IMR-90 (cell line): Measurements from ENCODE around the gene PLPP7. TPM values are rescaled to one million over a fixed set of nuclear protein-coding genes. Genes with fewer than 3 reads are reported as not detected.

Source experiments
- ATAC-seq: fragments of 200-7000 bp; cut with Tn5 transposase; 2 replicates; pipeline ENCODE4 v1.9.1; 2020; ENCODE audit warnings: low read depth, mild to moderate bottlenecking, moderate library complexity
- BruUV-seq: library from RNA; stranded (reverse); fragments of 400-500 nt; replicated peaks from 2 replicates; lab custom pipeline; 2021; lab: Mats Ljungman, UMichigan
- CTCF ChIA-PET: fragments of 300-600 bp; formaldehyde crosslinking; extraction: SDS; loops from one replicate; lab custom pipeline; 2021; ENCODE audit warnings: antibody characterized with exemption; lab: Yijun Ruan, JAX
- POLR2A ChIA-PET: fragments of 300-600 bp; sonication (Branson Sonifier 250); formaldehyde crosslinking; loops from one replicate; lab custom pipeline; 2022; ENCODE audit warnings: antibody characterized with exemption; ENCODE audit not compliant: unreplicated experiment; lab: Charles Lee
- DNase-seq: peaks from one replicate; pipeline ENCODE4 v3.0.0; 2013
- H2AFZ ChIP-seq: replicated peaks from 2 replicates; pipeline ENCODE3; 2013; ENCODE audit warnings: low read length, mild to moderate bottlenecking; ENCODE audit not compliant: poor library complexity
- H2AK5ac ChIP-seq: 2 replicates; pipeline ENCODE4 v1.6.1; 2013; ENCODE audit warnings: low read depth, low read length, inconsistent platforms
- H2AK9ac ChIP-seq: replicated peaks from 2 replicates; pipeline ENCODE3; 2013; ENCODE audit warnings: mild to moderate bottlenecking, low read depth, low read length, moderate library complexity; ENCODE audit not compliant: poor library complexity
- H2BK120ac ChIP-seq: 2 replicates; pipeline ENCODE4 v1.6.1; 2013; ENCODE audit warnings: low read depth, low read length, inconsistent platforms
- H2BK15ac ChIP-seq: 3 replicates; pipeline ENCODE4 v1.6.1; 2013; ENCODE audit warnings: low read depth, low read length, inconsistent platforms
- H2BK20ac ChIP-seq: 2 replicates; pipeline ENCODE4 v1.6.1; 2013; ENCODE audit warnings: low read depth, mild to moderate bottlenecking, inconsistent platforms, low read length, moderate library complexity
- H2BK5ac ChIP-seq: 2 replicates; pipeline ENCODE4 v1.6.1; 2013; ENCODE audit warnings: mild to moderate bottlenecking, low read depth, low read length, inconsistent platforms; ENCODE audit not compliant: poor library complexity, severe bottlenecking
- H3K14ac ChIP-seq: replicated peaks from 2 replicates; pipeline ENCODE4 v1.6.1; 2013; ENCODE audit warnings: low read depth, low read length, inconsistent platforms
- H3K18ac ChIP-seq: 2 replicates; pipeline ENCODE4 v1.6.1; 2013; ENCODE audit warnings: low read depth, low read length, control low read depth
- H3K23ac ChIP-seq: 2 replicates; pipeline ENCODE4 v1.6.1; 2013; ENCODE audit warnings: low read depth, low read length, inconsistent platforms
- H3K27ac ChIP-seq: 2 replicates; pipeline ENCODE4 v1.5.1; 2013; ENCODE audit warnings: mild to moderate bottlenecking, control low read depth, low read length; ENCODE audit not compliant: insufficient read depth
- H3K27me3 ChIP-seq: 2 replicates; pipeline ENCODE4 v1.6.1; 2013; ENCODE audit warnings: low read length; ENCODE audit not compliant: control insufficient read depth, insufficient read depth
- H3K36me3 ChIP-seq: 2 replicates; pipeline ENCODE4 v1.6.1; 2013; ENCODE audit warnings: low read length, mixed read lengths; ENCODE audit not compliant: control insufficient read depth, insufficient read depth
- H3K4ac ChIP-seq: 2 replicates; pipeline ENCODE4 v1.6.1; 2013; ENCODE audit warnings: low read depth, low read length, inconsistent platforms
- H3K4me1 ChIP-seq: 2 replicates; pipeline ENCODE4 v1.6.1; 2013; ENCODE audit warnings: low read length, mixed read lengths; ENCODE audit not compliant: control insufficient read depth, insufficient read depth
- H3K4me2 ChIP-seq: 2 replicates; pipeline ENCODE4 v1.6.1; 2013; ENCODE audit warnings: low read depth, mild to moderate bottlenecking, control low read depth, low read length, moderate library complexity
- H3K4me3 ChIP-seq: 2 replicates; pipeline ENCODE4 v1.5.1; 2013; ENCODE audit warnings: low read depth, mild to moderate bottlenecking, control low read depth, low read length, moderate library complexity; ENCODE audit not compliant: insufficient read depth
- H3K56ac ChIP-seq: 2 replicates; pipeline ENCODE4 v1.6.1; 2013; ENCODE audit warnings: low read length, inconsistent platforms; ENCODE audit not compliant: insufficient read depth; ENCODE audit errors: extremely low read depth
- H3K79me1 ChIP-seq, 2 experiments: 2 replicates each; pipeline ENCODE4 v1.6.1; 2013; ENCODE audit warnings: low read length in 2 of 2, inconsistent platforms in 1 of 2, low read depth in 1 of 2
- H3K9ac ChIP-seq: 2 replicates; pipeline ENCODE4 v1.6.1; 2013; ENCODE audit warnings: low read depth, low read length, control low read depth
- H3K9me1 ChIP-seq: 2 replicates; pipeline ENCODE4 v1.6.1; 2013; ENCODE audit warnings: low read length, inconsistent platforms; ENCODE audit not compliant: insufficient read depth
- H3K9me3 ChIP-seq: 2 replicates; pipeline ENCODE4 v1.6.1; 2013; ENCODE audit warnings: low read length; ENCODE audit not compliant: control insufficient read depth, insufficient read depth
- H4K20me1 ChIP-seq: 2 replicates; pipeline ENCODE4 v1.6.1; 2013; ENCODE audit warnings: low read length, inconsistent platforms; ENCODE audit not compliant: insufficient read depth
- H4K5ac ChIP-seq: 2 replicates; pipeline ENCODE4 v1.6.1; 2013; ENCODE audit warnings: mild to moderate bottlenecking, low read depth, low read length, control low read depth
- H4K8ac ChIP-seq, 2 experiments: 2 replicates each; pipeline ENCODE4 v1.6.1; 2013; ENCODE audit warnings: low read depth in 2 of 2, low read length in 2 of 2, control low read depth in 1 of 2, inconsistent platforms in 1 of 2
- H4K91ac ChIP-seq: 2 replicates; pipeline ENCODE4 v1.6.1; 2013; ENCODE audit warnings: low read depth, low read length, inconsistent platforms; ENCODE audit not compliant: insufficient read depth
- BHLHE40 ChIP-seq: fragments of 150-350 bp; IDR thresholded peaks from 2 replicates; pipeline ENCODE4 v1.6.1; 2016; ENCODE audit warnings: mild to moderate bottlenecking, low read depth, low read length
- CEBPB ChIP-seq: IDR thresholded peaks from 2 replicates; pipeline ENCODE4 v1.6.1; 2012; ENCODE audit warnings: low read depth, low read length, improper control_type of control experiment
- CHD1 ChIP-seq: IDR thresholded peaks from 2 replicates; pipeline ENCODE4 v1.6.1; 2012; ENCODE audit warnings: low read depth, low read length, improper control_type of control experiment
- FOS ChIP-seq: fragments of 150-350 bp; IDR thresholded peaks from 2 replicates; pipeline ENCODE4 v1.6.1; 2016; ENCODE audit warnings: low read depth, low read length
- MAZ ChIP-seq: IDR thresholded peaks from 2 replicates; pipeline ENCODE4 v1.6.1; 2012; ENCODE audit warnings: low read depth, mild to moderate bottlenecking, low read length, improper control_type of control experiment, moderate library complexity, borderline replicate concordance
- MXI1 ChIP-seq: IDR thresholded peaks from 2 replicates; pipeline ENCODE4 v1.6.1; 2012; ENCODE audit warnings: low read depth, mild to moderate bottlenecking, low read length, moderate library complexity, borderline replicate concordance
- NFE2L2 ChIP-seq: fragments of 150-350 bp; IDR thresholded peaks from 2 replicates; pipeline ENCODE4 v1.6.1; 2016; ENCODE audit warnings: low read depth, mild to moderate bottlenecking, low read length
- POLR2A ChIP-seq: IDR thresholded peaks from 2 replicates; pipeline ENCODE4 v1.6.1; 2012; ENCODE audit warnings: mild to moderate bottlenecking, low read depth, low read length
- RAD21 ChIP-seq: IDR thresholded peaks from 2 replicates; pipeline ENCODE4 v1.6.1; 2012; ENCODE audit warnings: low read length, improper control_type of control experiment
- RCOR1 ChIP-seq: IDR thresholded peaks from 2 replicates; pipeline ENCODE4 v1.6.1; 2012; ENCODE audit warnings: mild to moderate bottlenecking, low read length, improper control_type of control experiment; ENCODE audit not compliant: insufficient replicate concordance
- RFX5 ChIP-seq: IDR thresholded peaks from 2 replicates; pipeline ENCODE4 v1.8.0; 2012; ENCODE audit warnings: low read depth, mild to moderate bottlenecking, low read length, moderate library complexity
- SMC3 ChIP-seq: fragments of 150-350 bp; IDR thresholded peaks from 2 replicates; pipeline ENCODE4 v1.6.1; 2016; ENCODE audit warnings: low read depth, mild to moderate bottlenecking, antibody characterized with exemption, low read length, moderate library complexity
- WGBS, 2 experiments: methylation state at CpG; one replicate each; pipeline versions ENCODE4 v1.1.5 to v1.1.7; 2013; ENCODE audit warnings: missing lambda C conversion rate in 2 of 2; ENCODE audit not compliant: insufficient read length in 1 of 2; ENCODE audit errors: extremely low coverage in 2 of 2; 5-methylcytosine and 5-hydroxymethylcytosine counted together
- dilution Hi-C: fragments of 300-500 bp; cut with HindIII; formaldehyde crosslinking; loops from one replicate; pipeline ENCODE4 v1.14.3; 2018; ENCODE audit warnings: low sequenced_read_pairs; ENCODE audit not compliant: unreplicated experiment
- in situ Hi-C: fragments of 300-500 bp; cut with MboI; formaldehyde crosslinking; loops from 3 replicates; pipeline ENCODE4 v1.14.3; 2019; ENCODE audit warnings: low sequenced_read_pairs, inconsistent platforms, mixed read lengths
- intact Hi-C: fragments of 100-400 bp; cut with micrococcal nuclease; formaldehyde crosslinking; loops from 2 replicates; pipeline ENCODE4 v1.10.0; 2022
- polyA plus RNA-seq, 3 experiments: library from polyadenylated mRNA; depleted of rRNA; stranded (reverse); fragments of >200 nt; gene quantifications; 2 replicates each; pipeline ENCODE4 v1.2.3, GENCODE V29; 2012; ENCODE audit warnings: low replicate concordance in 1 of 3
- total RNA-seq: library from RNA; depleted of rRNA; stranded (reverse); fragments of >200 nt; gene quantifications from 2 replicates; pipeline ENCODE4 v1.2.3, GENCODE V29; 2012
- TF ChIP-seq, protein P1 (sequence below): conservative IDR thresholded peaks from 2 replicates; pipeline ENCODE4 v1.5.1; 2012; ENCODE audit warnings: mild to moderate bottlenecking, low read depth, low read length, improper control_type of control experiment
- TF ChIP-seq, protein P2 (sequence below): fragments of 150-350 bp; IDR thresholded peaks from 2 replicates; pipeline ENCODE4 v1.6.1; 2017; ENCODE audit warnings: mild to moderate bottlenecking, antibody characterized with exemption, low read length, low read depth

PLPP7 gene
- total and polyA plus RNA-seq, 2 of the 4 experiments (the other 2 are of a cell fraction): 0.54 to 1.2 TPM

DNA sequence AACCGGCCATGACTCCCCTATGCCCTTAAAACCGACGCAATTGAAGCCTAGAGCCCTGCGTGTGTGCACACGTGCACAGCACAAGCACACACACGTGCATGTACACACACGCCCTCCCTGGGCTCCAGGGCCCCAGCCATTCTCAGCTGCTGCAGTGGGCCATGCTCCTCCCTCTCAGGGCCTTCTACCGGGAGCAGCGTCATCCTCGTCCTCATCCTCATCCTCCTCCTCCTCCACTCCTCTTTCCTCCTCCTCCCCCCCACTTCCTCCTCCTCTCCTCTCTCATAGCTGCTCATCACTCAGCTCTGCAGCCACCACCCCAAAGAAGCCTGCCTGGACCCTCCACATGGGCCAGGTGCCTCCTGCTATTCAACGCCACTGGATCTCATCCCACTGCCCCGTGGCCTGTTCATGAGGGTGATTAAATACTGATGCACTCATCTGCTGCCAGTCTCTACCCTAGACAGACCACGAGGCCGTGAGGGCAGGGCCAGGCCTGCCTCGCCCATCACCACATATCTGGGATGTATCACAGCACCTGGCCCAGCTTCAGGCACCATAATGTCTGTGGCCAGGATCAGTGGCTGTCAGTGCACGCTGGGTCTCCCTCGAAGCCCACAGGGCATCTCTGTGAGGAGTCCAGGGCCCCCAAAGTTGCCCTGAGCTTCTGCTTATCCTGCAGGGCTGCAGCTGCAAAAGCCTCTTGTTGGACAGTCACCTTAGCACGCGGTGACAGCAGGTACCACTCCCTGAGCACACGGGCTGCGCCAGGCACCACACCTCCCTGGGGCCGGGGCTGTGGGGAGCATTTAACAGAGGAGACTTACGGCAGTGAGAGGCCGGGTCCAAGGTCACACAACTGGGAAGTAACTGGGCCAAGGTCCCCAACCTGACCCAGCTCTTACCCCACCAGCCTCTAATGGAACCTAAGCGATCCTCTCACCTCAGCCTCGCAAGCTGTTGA lies 23.0 kb upstream of the PLPP7 start:
- Histone ChIP-seq H3K4me1 (no peaks in the 10 kb centered on the region), H3K18ac (no peak overlapping the region), H2BK120ac (no peak overlapping the region), H4K91ac (no peak overlapping the region), H2BK15ac (no peak overlapping the region), H3K14ac (no peak overlapping the region), H3K79me1 (no peaks in the 10 kb centered on the region), H2AFZ (no peak overlapping the region), H3K9me1 (no peaks in the 10 kb centered on the region), H3K4me2 (no peak overlapping the region), H3K9me3 (no peaks in the 10 kb centered on the region), H3K23ac (no peak overlapping the region), H3K36me3 (no peaks in the 10 kb centered on the region), H4K5ac (no peak overlapping the region), H3K4me3 (no peak overlapping the region), H3K56ac (no peak overlapping the region), H4K20me1 (no peaks in the 10 kb centered on the region), H3K9ac (no peak overlapping the region), H2AK5ac (no peak overlapping the region), H3K27ac (no peak overlapping the region), H3K4ac (no peak overlapping the region), H2AK9ac (no peak overlapping the region), H2BK20ac (no peak overlapping the region), H2BK5ac (no peak overlapping the region), H4K8ac (no peak overlapping the region), H3K27me3 (peaks cover 5% of the 10 kb centered on the region; the same call in 1 of the 2 replicates)
- dilution Hi-C loops: no loop called here
- CTCF ChIA-PET: interaction anchor here (0.5 to 0.6 kb wide), 2 partner anchors 88 to 1256 kb away, joined by 3 to 4 read pairs; no protein-coding TSS in a partner anchor
- 71% methylated on average over 15 of the region's 26 CpGs; no CpG with 5 or more reads in 1 of the 2 experiments for WGBS, 2 experiments
- no peak for DNase-seq
- ATAC-seq: no peak
- POLR2A ChIA-PET: no interaction called here
- intact Hi-C loops: no loop called here
- in situ Hi-C loops: no loop called here
- BruUV-seq: no TSS peak
- no peak for TF ChIP-seq NFE2L2
- no peak for TF ChIP-seq RFX5
- no peak for TF ChIP-seq RCOR1
- TF ChIP-seq, protein P1, sequence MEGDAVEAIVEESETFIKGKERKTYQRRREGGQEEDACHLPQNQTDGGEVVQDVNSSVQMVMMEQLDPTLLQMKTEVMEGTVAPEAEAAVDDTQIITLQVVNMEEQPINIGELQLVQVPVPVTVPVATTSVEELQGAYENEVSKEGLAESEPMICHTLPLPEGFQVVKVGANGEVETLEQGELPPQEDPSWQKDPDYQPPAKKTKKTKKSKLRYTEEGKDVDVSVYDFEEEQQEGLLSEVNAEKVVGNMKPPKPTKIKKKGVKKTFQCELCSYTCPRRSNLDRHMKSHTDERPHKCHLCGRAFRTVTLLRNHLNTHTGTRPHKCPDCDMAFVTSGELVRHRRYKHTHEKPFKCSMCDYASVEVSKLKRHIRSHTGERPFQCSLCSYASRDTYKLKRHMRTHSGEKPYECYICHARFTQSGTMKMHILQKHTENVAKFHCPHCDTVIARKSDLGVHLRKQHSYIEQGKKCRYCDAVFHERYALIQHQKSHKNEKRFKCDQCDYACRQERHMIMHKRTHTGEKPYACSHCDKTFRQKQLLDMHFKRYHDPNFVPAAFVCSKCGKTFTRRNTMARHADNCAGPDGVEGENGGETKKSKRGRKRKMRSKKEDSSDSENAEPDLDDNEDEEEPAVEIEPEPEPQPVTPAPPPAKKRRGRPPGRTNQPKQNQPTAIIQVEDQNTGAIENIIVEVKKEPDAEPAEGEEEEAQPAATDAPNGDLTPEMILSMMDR: no peak
- TF ChIP-seq, protein P2, sequence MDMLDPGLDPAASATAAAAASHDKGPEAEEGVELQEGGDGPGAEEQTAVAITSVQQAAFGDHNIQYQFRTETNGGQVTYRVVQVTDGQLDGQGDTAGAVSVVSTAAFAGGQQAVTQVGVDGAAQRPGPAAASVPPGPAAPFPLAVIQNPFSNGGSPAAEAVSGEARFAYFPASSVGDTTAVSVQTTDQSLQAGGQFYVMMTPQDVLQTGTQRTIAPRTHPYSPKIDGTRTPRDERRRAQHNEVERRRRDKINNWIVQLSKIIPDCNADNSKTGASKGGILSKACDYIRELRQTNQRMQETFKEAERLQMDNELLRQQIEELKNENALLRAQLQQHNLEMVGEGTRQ: no peak
- no peak for TF ChIP-seq BHLHE40
- no peak for TF ChIP-seq POLR2A
- TF ChIP-seq MAZ: no peak
- TF ChIP-seq FOS: no peak
- TF ChIP-seq MXI1: no peak
- no peak for TF ChIP-seq SMC3
- no peak for TF ChIP-seq RAD21
- no peak for TF ChIP-seq CHD1
- TF ChIP-seq CEBPB: no peak
